HG03457 (cell line): Measurements from ENCODE around the gene ARHGAP20.

Experiments
- ATAC-seq: cut with Tn5 transposase; IDR thresholded peaks from one replicate; pipeline ENCODE4 v1.9.1; 2021; ENCODE audit warnings: moderate number of reproducible peaks; ENCODE audit not compliant: unreplicated experiment

Gene ARHGAP20

DNA sequence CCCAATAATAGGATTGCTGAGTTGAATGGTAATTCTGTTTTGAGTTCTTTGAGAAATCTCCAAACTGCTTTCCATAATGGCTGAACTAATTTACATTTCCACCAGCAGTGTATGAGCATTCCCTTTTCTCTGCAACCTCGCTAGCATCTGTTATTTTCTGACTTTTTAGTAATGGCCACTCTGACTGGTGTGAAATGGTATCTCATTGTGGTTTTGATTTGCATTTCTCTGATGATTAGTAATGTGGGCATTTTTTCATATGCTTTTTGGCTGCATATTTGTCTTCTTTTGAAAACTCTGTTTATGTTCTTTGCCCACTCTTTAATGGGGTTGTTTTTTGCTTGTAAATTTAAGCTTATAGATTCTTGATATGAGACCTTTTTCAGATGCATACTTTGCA is 185.1 kb downstream of the ARHGAP20 start:
- ATAC-seq: no peak
